Parathyroid adenoma (tissue), 2 donors: Measurements from ENCODE around the gene AP1B1.
"Not testable (repeated sequence)": the region's sequence is repeated elsewhere in the genome, so short reads cannot be mapped to it uniquely, and the experiment has no call there.

Experiments used
- H2AFZ ChIP-seq: fragments of 300-600 bp; sonication (generic); one replicate; pipeline ENCODE4 v1.7.0; 2017; ENCODE audit warnings: antibody characterized with exemption, mild to moderate bottlenecking
- H3K27ac ChIP-seq: fragments of 300-600 bp; sonication (generic); one replicate; pipeline ENCODE4 v1.7.0; 2017
- H3K27me3 ChIP-seq: fragments of 300-600 bp; sonication (generic); one replicate; pipeline ENCODE4 v1.7.0; 2017; ENCODE audit warnings: low read length; ENCODE audit not compliant: control insufficient read depth, insufficient read depth
- H3K36me3 ChIP-seq: fragments of 300-600 bp; sonication (generic); one replicate; pipeline ENCODE4 v1.7.0; 2017; ENCODE audit warnings: low read length; ENCODE audit not compliant: control insufficient read depth, insufficient read depth
- H3K4me1 ChIP-seq: fragments of 300-600 bp; sonication (generic); one replicate; pipeline ENCODE4 v1.7.0; 2017; ENCODE audit warnings: control low read depth
- H3K4me2 ChIP-seq: fragments of 300-600 bp; sonication (generic); one replicate; pipeline ENCODE4 v1.7.0; 2017; ENCODE audit warnings: low read length
- H3K4me3 ChIP-seq: fragments of 300-600 bp; sonication (generic); one replicate; pipeline ENCODE4 v1.7.0; 2017; ENCODE audit warnings: low read depth, low read length
- H3K79me2 ChIP-seq: fragments of 300-600 bp; sonication (generic); one replicate; pipeline ENCODE4 v1.7.0; 2017; ENCODE audit warnings: control low read depth
- H3K9ac ChIP-seq: fragments of 300-600 bp; sonication (generic); one replicate; pipeline ENCODE4 v1.7.0; 2017; ENCODE audit warnings: mild to moderate bottlenecking
- H3K9me3 ChIP-seq: fragments of 300-600 bp; sonication (generic); one replicate; pipeline ENCODE4 v1.7.0; 2017; ENCODE audit warnings: low read length; ENCODE audit not compliant: control insufficient read depth
- TF ChIP-seq, protein P1 (sequence below): fragments of 300-600 bp; sonication (generic); IDR thresholded peaks from one replicate; pipeline ENCODE4 v1.7.0; 2017; ENCODE audit warnings: antibody characterized with exemption, mild to moderate bottlenecking
- donor health status: primary hyperparathyroidism.

The AP1B1 gene

DNA sequence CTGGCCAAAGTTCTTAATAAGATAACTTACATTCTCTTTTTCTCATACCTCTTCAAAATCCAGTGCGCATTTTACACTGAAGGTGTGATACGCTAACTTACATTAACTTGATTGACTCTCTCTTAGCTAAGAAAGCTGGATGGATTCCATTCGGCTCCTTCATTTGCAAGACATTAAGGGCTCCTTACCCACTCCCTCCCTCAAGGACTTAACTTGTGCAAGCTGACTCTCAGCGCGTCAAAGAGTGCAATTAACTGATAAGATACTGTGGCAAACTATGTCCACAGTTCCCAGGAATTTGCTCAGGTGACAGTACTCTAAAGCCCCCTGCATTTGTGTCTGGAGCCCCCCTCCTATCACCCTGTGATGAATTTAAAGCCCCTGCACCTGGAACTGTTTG is 43.6 kb upstream of the AP1B1 start:
- no peak overlapping the region for H3K9ac ChIP-seq
- no peak overlapping the region for H3K27ac ChIP-seq

DNA sequence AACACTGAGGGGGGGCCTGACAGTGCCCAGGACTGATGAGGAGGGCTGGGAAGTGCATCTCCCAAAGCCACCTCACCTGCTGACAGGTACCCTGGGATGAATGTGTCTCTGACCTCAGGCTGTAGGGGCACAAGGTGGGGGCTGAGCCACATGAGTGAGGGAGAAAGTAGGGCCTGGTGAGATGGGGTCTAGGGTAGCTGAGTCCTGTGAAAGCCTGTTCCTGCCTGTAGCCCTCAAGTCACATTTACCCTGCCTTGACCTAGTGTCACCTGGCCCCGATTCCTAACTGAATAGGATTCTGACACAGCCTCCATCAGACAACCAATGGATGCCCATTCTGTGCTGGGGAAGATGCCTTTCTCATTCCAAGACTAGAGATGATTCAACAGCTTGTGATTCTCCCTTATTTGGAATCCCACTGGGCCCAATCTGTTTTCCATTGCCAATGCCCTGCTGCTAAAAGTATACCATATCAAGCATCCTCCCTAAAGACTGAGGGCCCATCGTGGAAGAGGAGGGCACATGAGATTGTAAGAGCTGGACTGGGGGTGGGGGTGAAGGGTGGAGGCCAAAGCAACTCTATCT is 38.9 kb upstream of the AP1B1 start:
- no peak overlapping the region for H2AFZ ChIP-seq
- H3K4me2 ChIP-seq: no peak overlapping the region
- H3K4me3 ChIP-seq: no peak overlapping the region
- no peaks in the 10 kb centered on the region for H3K79me2 ChIP-seq
- H3K4me1 ChIP-seq: no peaks in the 10 kb centered on the region
- no peaks in the 10 kb centered on the region for H3K9me3 ChIP-seq
- H3K9ac ChIP-seq: no peak overlapping the region
- no peak overlapping the region for H3K27ac ChIP-seq
- no peaks in the 10 kb centered on the region for H3K27me3 ChIP-seq
- TF ChIP-seq, protein P1, sequence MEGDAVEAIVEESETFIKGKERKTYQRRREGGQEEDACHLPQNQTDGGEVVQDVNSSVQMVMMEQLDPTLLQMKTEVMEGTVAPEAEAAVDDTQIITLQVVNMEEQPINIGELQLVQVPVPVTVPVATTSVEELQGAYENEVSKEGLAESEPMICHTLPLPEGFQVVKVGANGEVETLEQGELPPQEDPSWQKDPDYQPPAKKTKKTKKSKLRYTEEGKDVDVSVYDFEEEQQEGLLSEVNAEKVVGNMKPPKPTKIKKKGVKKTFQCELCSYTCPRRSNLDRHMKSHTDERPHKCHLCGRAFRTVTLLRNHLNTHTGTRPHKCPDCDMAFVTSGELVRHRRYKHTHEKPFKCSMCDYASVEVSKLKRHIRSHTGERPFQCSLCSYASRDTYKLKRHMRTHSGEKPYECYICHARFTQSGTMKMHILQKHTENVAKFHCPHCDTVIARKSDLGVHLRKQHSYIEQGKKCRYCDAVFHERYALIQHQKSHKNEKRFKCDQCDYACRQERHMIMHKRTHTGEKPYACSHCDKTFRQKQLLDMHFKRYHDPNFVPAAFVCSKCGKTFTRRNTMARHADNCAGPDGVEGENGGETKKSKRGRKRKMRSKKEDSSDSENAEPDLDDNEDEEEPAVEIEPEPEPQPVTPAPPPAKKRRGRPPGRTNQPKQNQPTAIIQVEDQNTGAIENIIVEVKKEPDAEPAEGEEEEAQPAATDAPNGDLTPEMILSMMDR: no peak
- no peaks in the 10 kb centered on the region for H3K36me3 ChIP-seq

More for the DNA sequence above, 43.6 kb upstream of the AP1B1 start:
- Histone ChIP-seq H3K36me3 (no peaks in the 10 kb centered on the region), H3K27me3 (no peaks in the 10 kb centered on the region), H2AFZ (no peak overlapping the region), H3K79me2 (no peaks in the 10 kb centered on the region), H3K9me3 (no peaks in the 10 kb centered on the region), H3K4me1 (no peaks in the 10 kb centered on the region), H3K4me3 (no peak overlapping the region), H3K4me2 (no peak overlapping the region)
- TF ChIP-seq, protein P1: no peak

DNA sequence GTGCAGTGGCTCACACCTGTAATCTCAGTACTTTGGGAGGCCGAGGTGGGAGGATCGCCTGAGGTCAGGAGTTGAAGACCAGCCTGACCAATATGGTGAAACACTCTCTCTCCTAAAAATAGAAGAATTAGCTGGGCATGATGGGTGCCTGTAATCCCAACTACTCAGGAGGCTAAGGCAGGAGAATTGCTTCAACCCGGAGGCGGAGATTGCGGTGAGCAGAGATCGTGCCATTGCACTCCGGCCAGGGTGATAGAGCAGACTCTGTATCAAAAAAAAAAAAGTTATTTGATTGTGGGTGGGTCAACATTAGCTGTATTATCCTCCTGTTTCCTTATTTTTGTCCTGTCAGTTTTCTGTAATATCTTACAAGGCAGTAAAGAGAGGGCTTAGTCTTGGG is 38.1 kb upstream of the AP1B1 start:
- no peak overlapping the region for H3K27ac ChIP-seq
- TF ChIP-seq, protein P1: no peak
- H3K9me3 ChIP-seq: no peaks in the 10 kb centered on the region
- H3K4me3 ChIP-seq: no peak overlapping the region
- H3K79me2 ChIP-seq: no peaks in the 10 kb centered on the region
- no peak overlapping the region for H3K4me2 ChIP-seq
- no peaks in the 10 kb centered on the region for H3K36me3 ChIP-seq
- no peak overlapping the region for H2AFZ ChIP-seq
- no peaks in the 10 kb centered on the region for H3K4me1 ChIP-seq
- H3K27me3 ChIP-seq: no peaks in the 10 kb centered on the region
- H3K9ac ChIP-seq: no peak overlapping the region

DNA sequence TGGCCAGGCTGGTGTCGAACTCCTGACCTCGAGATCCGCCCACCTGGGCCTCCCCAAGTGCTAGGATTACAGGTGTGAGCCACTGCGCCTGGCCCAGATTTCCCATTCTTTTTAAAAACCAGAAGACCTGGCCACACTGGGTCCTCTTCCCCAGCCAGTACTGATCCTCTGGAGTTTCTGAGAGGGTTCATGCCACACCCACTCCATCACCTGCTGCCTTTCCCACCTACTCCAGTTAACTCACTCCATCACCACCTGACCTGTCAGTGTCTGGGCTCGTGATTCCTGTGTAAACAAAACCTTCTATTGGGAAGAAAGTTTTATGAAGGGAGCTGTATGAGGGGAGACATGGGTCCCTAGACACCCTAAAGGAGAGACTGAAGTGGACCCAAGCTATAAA is 30.3 kb upstream of the AP1B1 start:
- H3K79me2 ChIP-seq, H3K4me3 ChIP-seq: not testable (repeated sequence)

DNA sequence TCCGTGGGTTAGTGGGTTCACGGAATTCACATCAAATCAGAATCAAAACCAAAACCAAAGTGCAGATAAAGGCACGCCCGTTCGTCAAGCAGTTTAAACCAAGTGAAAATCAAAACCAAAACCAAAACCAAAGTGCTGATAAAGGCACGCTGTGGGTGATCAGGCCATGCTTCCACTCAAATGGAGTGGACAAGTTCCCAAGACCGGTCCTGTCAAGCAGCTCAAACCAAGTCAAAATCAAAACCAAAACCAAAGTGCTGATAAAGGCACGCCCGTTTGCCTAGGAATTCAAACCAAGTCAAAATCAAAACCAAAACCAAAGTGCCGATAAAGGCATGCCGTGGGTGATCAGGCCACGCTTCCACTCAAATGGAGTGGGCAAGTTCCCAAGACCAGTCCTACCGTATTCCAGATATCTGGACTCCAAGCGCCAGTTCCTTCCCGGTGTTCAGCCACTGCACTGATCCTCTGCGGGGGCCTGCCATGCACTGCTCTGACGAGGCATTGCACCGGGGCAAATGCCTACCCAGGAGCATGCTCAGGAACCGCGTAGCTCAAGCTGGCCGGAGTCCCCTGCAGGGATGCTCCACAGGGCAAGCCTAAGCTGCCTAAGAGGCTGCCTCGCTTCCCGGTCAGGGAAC is 26.7 kb upstream of the AP1B1 start:
- Histone ChIP-seq H3K4me3 (peak overlapping the region; percentile 56), H3K27ac (peak overlapping the region; percentile 42), H2AFZ (peak overlapping the region; percentile 68), H3K4me2 (peak overlapping the region; percentile 66)
- H3K9ac ChIP-seq, H3K79me2 ChIP-seq, H3K36me3 ChIP-seq, H3K9me3 ChIP-seq, H3K4me1 ChIP-seq, H3K27me3 ChIP-seq: not testable (repeated sequence)

More for the DNA sequence above, 30.3 kb upstream of the AP1B1 start:
- H3K27me3 ChIP-seq, H3K4me1 ChIP-seq, H3K9me3 ChIP-seq, H3K4me2 ChIP-seq, H3K27ac ChIP-seq, H2AFZ ChIP-seq, H3K36me3 ChIP-seq, H3K9ac ChIP-seq: not testable (repeated sequence)

DNA sequence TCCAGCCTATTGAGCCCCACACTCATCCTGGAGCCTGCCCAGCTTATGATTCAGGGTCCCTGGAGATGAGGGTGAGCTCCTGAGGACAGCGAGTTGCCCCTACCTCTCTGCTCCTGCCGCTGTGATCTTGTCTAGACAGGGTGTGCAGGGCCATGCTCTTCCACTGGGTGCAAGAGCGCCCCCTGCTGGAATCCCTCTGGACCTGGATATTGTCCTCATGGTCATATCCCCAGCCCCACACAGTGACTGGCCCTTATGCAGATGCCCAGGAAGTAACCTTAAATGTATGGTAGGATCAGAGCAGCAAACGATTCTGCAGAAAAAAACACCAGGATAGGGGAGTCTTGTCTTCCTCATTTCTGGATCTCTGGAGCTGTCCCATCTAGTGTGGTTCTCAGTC is 24.4 kb upstream of the AP1B1 start:
- not testable (repeated sequence) for H3K27me3 ChIP-seq, H3K79me2 ChIP-seq, H3K4me2 ChIP-seq, H3K9ac ChIP-seq, H3K9me3 ChIP-seq, H3K36me3 ChIP-seq, H2AFZ ChIP-seq, H3K27ac ChIP-seq, H3K4me3 ChIP-seq, H3K4me1 ChIP-seq
- TF ChIP-seq, protein P1: peak; percentile 12

DNA sequence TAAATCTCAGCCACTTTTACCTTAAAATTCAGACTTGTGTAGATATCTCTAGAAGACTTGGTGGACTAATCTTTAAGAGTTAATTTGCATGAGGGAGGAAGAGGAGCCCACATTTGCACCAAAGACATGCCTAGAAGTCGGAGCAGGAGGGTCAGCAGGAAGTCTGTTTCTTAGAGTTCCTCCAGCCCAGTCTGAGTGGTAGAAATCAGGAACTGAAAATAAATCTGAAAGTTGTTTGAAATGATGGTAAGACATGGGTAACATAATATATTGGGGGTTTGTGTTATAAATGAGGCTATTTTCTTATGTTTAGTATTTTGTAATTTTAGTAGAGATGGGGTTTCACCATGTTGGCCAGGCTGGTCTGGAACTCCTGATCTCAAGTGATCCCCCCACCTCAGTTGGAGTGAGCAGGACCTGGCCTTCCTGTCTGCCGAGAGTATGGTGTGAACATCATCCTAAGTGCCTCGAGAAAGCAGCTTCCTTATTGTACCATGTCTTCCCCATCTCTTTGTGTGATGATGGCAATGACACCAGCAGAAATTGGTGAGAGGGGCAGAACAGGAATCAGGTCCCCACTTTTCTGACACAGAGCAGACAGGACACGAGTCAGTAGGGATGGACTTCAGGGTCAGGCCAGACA is 23.3 kb upstream of the AP1B1 start:
- not testable (repeated sequence) for H3K79me2 ChIP-seq, H3K4me3 ChIP-seq, H3K9me3 ChIP-seq, H3K27ac ChIP-seq, H3K4me2 ChIP-seq, H3K27me3 ChIP-seq, H2AFZ ChIP-seq, H3K9ac ChIP-seq, H3K36me3 ChIP-seq, H3K4me1 ChIP-seq
